ENCODE data around the gene USP37. TPM values are rescaled to one million over a fixed set of nuclear protein-coding genes. Genes with fewer than 3 reads are reported as not detected.
A peak's percentile ranks its signal among the peaks of the same experiment; 100 is the strongest.

The USP37 gene
- total RNA-seq, 4 donors from 2014 or later = 6.7 to 15.0 (median 8.5) TPM

DNA sequence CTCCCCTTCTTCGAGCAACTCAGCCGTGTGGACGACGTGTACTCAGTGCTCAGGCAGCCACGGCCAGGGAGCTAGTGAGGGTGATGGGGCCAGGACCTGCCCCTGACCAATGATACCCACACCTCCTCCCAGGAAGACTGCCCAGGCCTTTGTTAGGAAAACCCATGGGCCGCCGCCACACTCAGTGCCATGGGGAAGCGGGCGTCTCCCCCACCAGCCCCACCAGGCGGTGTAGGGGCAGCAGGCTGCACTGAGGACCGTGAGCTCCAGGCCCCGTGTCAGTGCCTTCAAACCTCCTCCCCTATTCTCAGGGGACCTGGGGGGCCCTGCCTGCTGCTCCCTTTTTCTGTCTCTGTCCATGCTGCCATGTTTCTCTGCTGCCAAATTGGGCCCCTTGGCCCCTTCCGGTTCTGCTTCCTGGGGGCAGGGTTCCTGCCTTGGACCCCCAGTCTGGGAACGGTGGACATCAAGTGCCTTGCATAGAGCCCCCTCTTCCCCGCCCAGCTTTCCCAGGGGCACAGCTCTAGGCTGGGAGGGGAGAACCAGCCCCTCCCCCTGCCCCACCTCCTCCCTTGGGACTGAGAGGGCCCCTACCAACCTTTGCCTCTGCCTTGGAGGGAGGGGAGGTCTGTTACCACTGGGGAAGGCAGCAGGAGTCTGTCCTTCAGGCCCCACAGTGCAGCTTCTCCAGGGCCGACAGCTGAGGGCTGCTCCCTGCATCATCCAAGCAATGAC is 163.6 kb downstream of the USP37 start:
- intact Hi-C loops (cut with DNase I) = loop anchor here (5.0 kb wide), 3 partner anchors 63 to 258 kb away; partner anchors contain the start of genes CNOT9 and USP37
- WGBS = 36% methylated on average over 8 of the region's 16 CpGs
- H3K9me3 ChIP-seq = no peaks in the 10 kb centered on the region
- peaks cover 26 to 41% (median 41%) of the 10 kb centered on the region in 4 donors for H3K36me3 ChIP-seq
- no peaks in the 10 kb centered on the region for H3K27me3 ChIP-seq
- H3K27ac ChIP-seq (replicated peaks in 1 of 4) = peak overlapping the region; percentile 81 to 90 (median 86)
- H3K4me3 ChIP-seq = no peak overlapping the region
- peaks cover 53 to 73% (median 68%) of the 10 kb centered on the region in 4 donors for H3K4me1 ChIP-seq
- TF ChIP-seq POLR2A (IDR thresholded peaks at IDR 0.05; ENCODE audit: low read depth) = no peak
- TF ChIP-seq CTCF (IDR thresholded peaks at IDR 0.05) = no peak
- no peak for TF ChIP-seq EP300 (IDR thresholded peaks at IDR 0.05)
- TF ChIP-seq POLR2AphosphoS5 (IDR thresholded peaks at IDR 0.05) = no peak
- DNase-seq (ENCODE audit: extremely low spot score) = no peak

DNA sequence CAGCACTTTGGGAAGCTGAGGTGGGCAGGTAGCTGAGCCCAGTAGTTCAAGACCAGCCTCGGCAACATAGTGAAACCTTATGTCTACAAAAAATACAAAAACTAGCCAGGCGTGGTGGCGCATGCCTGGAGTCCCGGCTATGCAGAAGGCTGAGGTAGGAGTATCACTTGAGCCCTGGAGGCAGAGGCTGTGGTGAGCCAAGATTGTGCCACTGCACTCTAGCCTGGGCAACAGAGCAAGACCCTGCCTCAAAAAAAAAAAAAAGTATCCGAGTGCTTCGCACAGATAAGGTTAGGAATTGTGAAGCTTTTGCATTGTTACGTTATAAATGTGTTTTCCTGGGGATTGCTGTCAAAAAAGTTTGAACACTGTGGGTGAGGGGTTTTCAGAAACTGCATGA is 164.3 kb downstream of the USP37 start:
- no peak overlapping the region for H3K4me3 ChIP-seq
- H3K9me3 ChIP-seq = no peaks in the 10 kb centered on the region
- peaks cover 53 to 78% (median 73%) of the 10 kb centered on the region in 4 donors for H3K4me1 ChIP-seq
- peaks cover 26 to 41% (median 41%) of the 10 kb centered on the region in 4 donors for H3K36me3 ChIP-seq
- WGBS = 72% methylated on average over 7 of the region's 7 CpGs
- no peak for DNase-seq (ENCODE audit: extremely low spot score)
- H3K27ac ChIP-seq (replicated peaks in 1 of 4) = peak overlapping the region; percentile 81 to 99 (median 89)
- intact Hi-C loops (cut with DNase I) = no loop called here
- no peaks in the 10 kb centered on the region for H3K27me3 ChIP-seq
- TF ChIP-seq CTCF (IDR thresholded peaks at IDR 0.05) = no peak
- no peak for TF ChIP-seq POLR2A (IDR thresholded peaks at IDR 0.05; ENCODE audit: low read depth)
- TF ChIP-seq EP300 (IDR thresholded peaks at IDR 0.05) = no peak
- no peak for TF ChIP-seq POLR2AphosphoS5 (IDR thresholded peaks at IDR 0.05)

- intact Hi-C loops (cut with DNase I) = no loop called here
- 84% methylated on average over 9 of the region's 26 CpGs for WGBS
- no peaks in the 10 kb centered on the region for H3K27me3 ChIP-seq
- DNase-seq (ENCODE audit: extremely low spot score) = no peak
- H3K36me3 ChIP-seq = peaks cover 26 to 41% (median 41%) of the 10 kb centered on the region in 4 donors
- H3K9me3 ChIP-seq = no peaks in the 10 kb centered on the region
- peaks cover 56 to 85% (median 78%) of the 10 kb centered on the region in 4 donors for H3K4me1 ChIP-seq
- no peak for TF ChIP-seq POLR2A (IDR thresholded peaks at IDR 0.05; ENCODE audit: low read depth)
- no peak for TF ChIP-seq POLR2AphosphoS5 (IDR thresholded peaks at IDR 0.05)
- no peak for TF ChIP-seq EP300 (IDR thresholded peaks at IDR 0.05)
- TF ChIP-seq CTCF (IDR thresholded peaks at IDR 0.05) = no peak
- peak overlapping the region; percentile 98 to 100 (median 100) for H3K27ac ChIP-seq (replicated peaks in 1 of 4)
- H3K4me3 ChIP-seq = no peak overlapping the region
These were observed 165.2 kb downstream of the USP37 start for GRCh38 chr2:218402911-218403411.

- Histone ChIP-seq H3K36me3 (peaks cover 26 to 41% (median 41%) of the 10 kb centered on the region in 4 donors), H3K27me3 (no peaks in the 10 kb centered on the region), H3K9me3 (no peaks in the 10 kb centered on the region), H3K4me3 (peak overlapping the region in 2 of 4 donors; percentile 94 to 96), H3K27ac (replicated peaks in 1 of 4) (peak overlapping the region; percentile 98 to 100 (median 100)), H3K4me1 (peaks cover 58 to 85% (median 78%) of the 10 kb centered on the region in 4 donors)
- WGBS = 50% methylated on average over 2 of the region's 8 CpGs
- no peak for TF ChIP-seq EP300 (IDR thresholded peaks at IDR 0.05)
- DNase-seq (ENCODE audit: extremely low spot score) = no peak
- intact Hi-C loops (cut with DNase I) = no loop called here
These were observed 165.7 kb downstream of the USP37 start for GRCh38 chr2:218402491-218402901.

DNA sequence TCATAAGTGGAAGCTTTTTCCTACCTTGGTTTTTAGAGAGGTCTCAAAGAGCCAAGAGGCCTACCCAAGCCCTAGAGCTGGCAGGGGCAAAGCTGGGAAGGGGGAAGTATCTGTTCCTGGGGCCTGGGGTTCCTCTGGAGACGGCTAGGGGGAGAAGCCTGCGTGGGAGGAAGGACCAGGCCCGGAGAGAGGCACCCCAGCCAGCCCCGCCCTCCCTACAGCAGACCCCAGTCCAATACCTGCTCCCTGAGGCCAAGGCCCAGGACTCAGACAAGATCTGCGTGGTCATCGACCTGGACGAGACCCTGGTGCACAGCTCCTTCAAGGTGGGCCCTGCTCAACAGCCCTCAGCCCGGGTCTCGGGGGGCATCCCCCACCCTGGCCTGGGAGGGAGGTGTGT is 166.3 kb downstream of the USP37 start:
- Histone ChIP-seq H3K27ac (replicated peaks in 1 of 4) (peak overlapping the region; percentile 98 to 100 (median 100)), H3K9me3 (no peaks in the 10 kb centered on the region), H3K27me3 (no peaks in the 10 kb centered on the region), H3K4me3 (peak overlapping the region; percentile 88 to 96 (median 93)), H3K36me3 (peaks cover 26 to 41% (median 41%) of the 10 kb centered on the region in 4 donors), H3K4me1 (peaks cover 58 to 85% (median 78%) of the 10 kb centered on the region in 4 donors)
- DNase-seq (ENCODE audit: extremely low spot score) = no peak
- TF ChIP-seq CTCF (IDR thresholded peaks at IDR 0.05) = no peak
- no peak for TF ChIP-seq POLR2AphosphoS5 (IDR thresholded peaks at IDR 0.05)
- no peak for TF ChIP-seq EP300 (IDR thresholded peaks at IDR 0.05)
- TF ChIP-seq POLR2A (IDR thresholded peaks at IDR 0.05; ENCODE audit: low read depth) = no peak
- intact Hi-C loops (cut with DNase I) = no loop called here
- no CpG with 5 or more reads among the region's 9 CpGs for WGBS

All from esophagus muscularis mucosa (tissue), 4 donors.